Loucy (cell line): ENCODE measurements around the gene GPR39.

Experiments
- H2AFZ ChIP-seq: fragments of 200-600 bp; sonication (generic); 2 replicates; pipeline ENCODE4 v1.6.0; 2016; ENCODE audit warnings: antibody characterized with exemption, mild to moderate bottlenecking, low read length, moderate library complexity
- H3F3A ChIP-seq: fragments of 200-600 bp; 2 replicates; pipeline ENCODE4 v1.6.0; 2016; ENCODE audit warnings: antibody characterized with exemption, low read depth, mild to moderate bottlenecking
- H3K27me3 ChIP-seq: fragments of 200-600 bp; sonication (generic); 2 replicates; pipeline ENCODE4 v1.6.1; 2014; ENCODE audit warnings: low read length, mild to moderate bottlenecking; ENCODE audit not compliant: insufficient read depth, poor library complexity, severe bottlenecking
- H3K36me3 ChIP-seq: fragments of 200-600 bp; sonication (generic); 2 replicates; pipeline ENCODE4 v1.6.1; 2016; ENCODE audit warnings: low read length; ENCODE audit not compliant: insufficient read depth
- H3K4me1 ChIP-seq: fragments of 200-600 bp; sonication (generic); 2 replicates; pipeline ENCODE4 v1.5.1; 2014; ENCODE audit warnings: low read length, mild to moderate bottlenecking; ENCODE audit not compliant: insufficient read depth, poor library complexity, severe bottlenecking
- H3K4me2 ChIP-seq: fragments of 200-600 bp; sonication (generic); 2 replicates; pipeline ENCODE4 v1.6.0; 2014; ENCODE audit warnings: antibody characterized with exemption, low read length, low read depth, mild to moderate bottlenecking; ENCODE audit not compliant: poor library complexity, severe bottlenecking
- H3K4me3 ChIP-seq: fragments of 200-600 bp; sonication (generic); 2 replicates; pipeline ENCODE4 v1.5.1; 2014; ENCODE audit warnings: low read length, mild to moderate bottlenecking, mixed read lengths; ENCODE audit not compliant: poor library complexity, severe bottlenecking
- H3K79me2 ChIP-seq: fragments of 200-600 bp; sonication (generic); 2 replicates; pipeline ENCODE4 v1.6.1; 2014; ENCODE audit warnings: low read length; ENCODE audit not compliant: insufficient read depth
- H3K9ac ChIP-seq: fragments of 200-600 bp; sonication (generic); 2 replicates; pipeline ENCODE4 v1.6.0; 2014; ENCODE audit warnings: mild to moderate bottlenecking, low read depth, low read length, moderate library complexity; ENCODE audit not compliant: poor library complexity, severe bottlenecking
- H3K9me2 ChIP-seq: fragments of 200-600 bp; sonication (generic); replicated peaks from 2 replicates; pipeline ENCODE4 v1.6.1; 2016; ENCODE audit warnings: low read depth, low read length, mixed read lengths
- H3K9me3 ChIP-seq: fragments of 200-600 bp; sonication (generic); 2 replicates; pipeline ENCODE4 v1.6.1; 2014; ENCODE audit warnings: mild to moderate bottlenecking, antibody characterized with exemption, low read length, low read depth; ENCODE audit not compliant: insufficient read depth
- H4K20me1 ChIP-seq: fragments of 200-600 bp; sonication (generic); 2 replicates; pipeline ENCODE4 v1.6.0; 2014; ENCODE audit warnings: antibody characterized with exemption, low read length, mild to moderate bottlenecking; ENCODE audit not compliant: insufficient read depth, poor library complexity, severe bottlenecking
- EZH2phosphoT487 ChIP-seq: fragments of 200-600 bp; IDR thresholded peaks from 2 replicates; pipeline ENCODE4 v1.6.1; 2018; ENCODE audit warnings: antibody characterized with exemption, mild to moderate bottlenecking, moderate library complexity, borderline replicate concordance
- TF ChIP-seq, protein P1 (sequence below): fragments of 200-600 bp; sonication (generic); conservative IDR thresholded peaks from 2 replicates; pipeline ENCODE4 v1.5.1; 2014; ENCODE audit warnings: mild to moderate bottlenecking, antibody characterized with exemption, low read length

The GPR39 gene

DNA sequence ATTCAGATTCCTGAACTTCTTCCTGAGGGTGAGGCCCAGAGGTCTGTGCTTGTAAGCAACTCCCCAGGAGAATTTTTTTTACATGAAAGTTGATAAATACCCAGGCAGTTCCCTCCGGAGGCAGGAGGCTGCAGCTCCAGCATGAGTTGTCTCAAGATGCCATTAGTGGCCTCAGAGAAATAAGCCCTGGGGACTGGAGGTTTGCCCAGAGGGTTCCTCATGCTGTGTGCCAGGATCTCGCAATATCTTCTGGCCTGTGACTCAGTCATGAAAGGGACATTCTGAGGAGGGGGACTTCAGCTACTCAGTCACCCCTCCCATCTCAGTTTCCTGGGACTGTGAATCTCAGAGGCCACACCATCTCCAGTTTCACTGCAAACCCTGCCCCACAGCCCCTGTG, 203.5 kb downstream of the GPR39 start:
- no peak for TF ChIP-seq EZH2phosphoT487
- TF ChIP-seq, protein P1, sequence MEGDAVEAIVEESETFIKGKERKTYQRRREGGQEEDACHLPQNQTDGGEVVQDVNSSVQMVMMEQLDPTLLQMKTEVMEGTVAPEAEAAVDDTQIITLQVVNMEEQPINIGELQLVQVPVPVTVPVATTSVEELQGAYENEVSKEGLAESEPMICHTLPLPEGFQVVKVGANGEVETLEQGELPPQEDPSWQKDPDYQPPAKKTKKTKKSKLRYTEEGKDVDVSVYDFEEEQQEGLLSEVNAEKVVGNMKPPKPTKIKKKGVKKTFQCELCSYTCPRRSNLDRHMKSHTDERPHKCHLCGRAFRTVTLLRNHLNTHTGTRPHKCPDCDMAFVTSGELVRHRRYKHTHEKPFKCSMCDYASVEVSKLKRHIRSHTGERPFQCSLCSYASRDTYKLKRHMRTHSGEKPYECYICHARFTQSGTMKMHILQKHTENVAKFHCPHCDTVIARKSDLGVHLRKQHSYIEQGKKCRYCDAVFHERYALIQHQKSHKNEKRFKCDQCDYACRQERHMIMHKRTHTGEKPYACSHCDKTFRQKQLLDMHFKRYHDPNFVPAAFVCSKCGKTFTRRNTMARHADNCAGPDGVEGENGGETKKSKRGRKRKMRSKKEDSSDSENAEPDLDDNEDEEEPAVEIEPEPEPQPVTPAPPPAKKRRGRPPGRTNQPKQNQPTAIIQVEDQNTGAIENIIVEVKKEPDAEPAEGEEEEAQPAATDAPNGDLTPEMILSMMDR, result no peak
- Histone ChIP-seq H3K4me2 (no peak overlapping the region), H3K4me1 (no peaks in the 10 kb centered on the region)

DNA sequence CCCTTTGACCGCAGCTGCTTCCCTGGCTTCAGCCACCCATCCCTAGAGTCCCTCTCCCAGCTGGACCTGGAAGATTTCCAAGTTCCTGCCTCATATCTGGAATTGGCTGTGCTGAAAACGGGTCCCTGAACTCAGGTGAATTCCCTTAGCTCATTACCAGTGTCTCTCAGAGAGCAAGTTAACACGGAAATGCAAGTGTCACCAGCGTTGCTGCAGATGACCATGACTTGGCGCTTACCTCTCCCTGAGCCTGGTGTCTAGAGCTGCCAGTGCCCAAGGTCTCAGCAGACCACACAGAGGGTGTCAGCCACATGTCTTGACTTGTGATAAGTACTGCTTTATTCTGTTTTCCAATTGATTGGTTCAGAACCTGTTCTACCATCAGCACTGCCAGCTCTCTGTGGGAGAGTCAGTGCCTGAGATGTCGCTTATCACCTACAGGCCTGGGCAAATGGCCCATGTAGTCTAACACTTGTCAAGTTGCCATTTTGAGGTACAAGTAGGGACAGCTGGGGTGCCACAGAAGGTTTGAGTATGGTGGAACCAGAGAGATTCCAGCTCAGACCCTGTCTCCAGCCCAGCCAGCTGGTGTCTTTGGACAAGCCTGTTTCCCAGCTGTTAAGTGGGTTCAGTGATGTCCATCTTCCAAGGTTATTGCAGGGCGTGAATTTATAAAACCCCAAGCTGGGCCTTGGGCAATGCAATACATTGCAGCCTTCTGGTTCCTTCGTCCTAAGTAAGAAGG, 204.7 kb downstream of the GPR39 start:
- Histone ChIP-seq H3F3A (no peaks in the 10 kb centered on the region), H3K9ac (no peak overlapping the region), H3K4me1 (no peaks in the 10 kb centered on the region), H2AFZ (no peak overlapping the region), H3K9me3 (no peaks in the 10 kb centered on the region; the same call in 1 of the 2 replicates), H3K27me3 (no peaks in the 10 kb centered on the region), H3K9me2 (no peaks in the 10 kb centered on the region), H3K79me2 (no peaks in the 10 kb centered on the region), H3K4me2 (no peak overlapping the region), H4K20me1 (no peaks in the 10 kb centered on the region), H3K36me3 (no peaks in the 10 kb centered on the region), H3K4me3 (no peak overlapping the region)
- TF ChIP-seq EZH2phosphoT487, result no peak
- TF ChIP-seq, protein P1, result no peak

More for the DNA sequence above, 203.5 kb downstream of the GPR39 start:
- Histone ChIP-seq H3F3A (no peaks in the 10 kb centered on the region), H3K9me2 (no peaks in the 10 kb centered on the region), H3K79me2 (no peaks in the 10 kb centered on the region), H2AFZ (no peak overlapping the region), H3K9ac (no peak overlapping the region), H4K20me1 (no peaks in the 10 kb centered on the region), H3K4me3 (no peak overlapping the region), H3K36me3 (no peaks in the 10 kb centered on the region), H3K27me3 (no peaks in the 10 kb centered on the region), H3K9me3 (no peaks in the 10 kb centered on the region; the same call in 1 of the 2 replicates)

DNA sequence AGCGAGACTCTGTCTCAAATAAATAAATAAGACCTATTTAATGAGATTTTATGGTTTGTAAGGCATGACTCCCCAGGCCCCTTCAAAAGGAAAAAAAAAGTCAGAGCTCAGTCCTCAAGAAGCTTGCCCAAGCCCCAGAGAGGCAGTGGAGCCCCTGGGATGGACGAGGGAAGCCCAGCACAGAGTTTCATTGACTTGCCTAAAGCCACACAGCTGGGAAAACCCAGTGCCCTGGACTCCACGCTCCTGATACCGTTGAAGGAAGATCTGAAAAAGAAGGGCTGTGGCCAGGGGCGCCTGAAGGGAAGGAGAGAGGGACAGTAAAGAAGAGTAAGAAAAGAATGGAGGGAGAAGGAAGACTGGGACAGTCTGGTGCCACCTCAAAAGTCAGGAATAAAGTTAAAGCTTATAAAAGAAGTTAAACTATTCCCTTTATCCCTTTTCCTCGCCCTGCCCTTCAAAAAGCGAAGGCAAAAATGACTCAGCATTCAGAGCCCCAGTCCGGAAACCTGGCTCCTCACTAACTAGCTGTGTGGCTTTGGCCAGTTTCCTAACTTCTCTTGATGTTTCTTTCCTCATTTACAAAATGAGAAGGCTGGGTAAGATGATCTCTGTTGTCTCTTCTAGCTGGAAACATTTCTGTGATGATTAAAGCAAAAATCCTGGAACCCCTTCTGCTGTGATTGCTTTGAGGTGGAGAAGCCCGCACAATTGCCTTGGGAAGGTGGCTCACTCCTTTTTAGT, 206.7 kb downstream of the GPR39 start:
- no peaks in the 10 kb centered on the region for H4K20me1 ChIP-seq
- no peaks in the 10 kb centered on the region for H3K4me1 ChIP-seq
- H3K36me3 ChIP-seq, result no peaks in the 10 kb centered on the region
- no peak overlapping the region for H2AFZ ChIP-seq
- no peaks in the 10 kb centered on the region; the same call in 1 of the 2 replicates for H3K9me3 ChIP-seq
- no peaks in the 10 kb centered on the region for H3K79me2 ChIP-seq
- no peaks in the 10 kb centered on the region for H3F3A ChIP-seq
- TF ChIP-seq, protein P1, result no peak
- TF ChIP-seq EZH2phosphoT487, result no peak
- H3K9me2 ChIP-seq, result no peaks in the 10 kb centered on the region
- no peak overlapping the region for H3K9ac ChIP-seq
- no peak overlapping the region for H3K4me2 ChIP-seq
- no peak overlapping the region for H3K4me3 ChIP-seq
- H3K27me3 ChIP-seq, result no peaks in the 10 kb centered on the region
